Fibroblast of pulmonary artery (primary cell): Measurements from ENCODE around the gene CPNE5.
A peak's percentile ranks its signal among the peaks of the same experiment; 100 is the strongest.

Source experiments
- DNase-seq: peaks from one replicate; pipeline ENCODE4 v3.0.0-alpha.2; 2010; ENCODE audit warnings: low read depth
- H3K4me3 ChIP-seq: replicated peaks from 2 replicates; pipeline ENCODE4 v1.5.1; 2011; ENCODE audit warnings: low read depth, mild to moderate bottlenecking, control low read depth, low read length, moderate library complexity
- CTCF ChIP-seq: IDR thresholded peaks from 2 replicates; pipeline ENCODE4 v1.5.1; 2011; ENCODE audit warnings: mild to moderate bottlenecking, control low read depth, low read length, inconsistent platforms; ENCODE audit errors: missing control alignments

The CPNE5 gene

DNA sequence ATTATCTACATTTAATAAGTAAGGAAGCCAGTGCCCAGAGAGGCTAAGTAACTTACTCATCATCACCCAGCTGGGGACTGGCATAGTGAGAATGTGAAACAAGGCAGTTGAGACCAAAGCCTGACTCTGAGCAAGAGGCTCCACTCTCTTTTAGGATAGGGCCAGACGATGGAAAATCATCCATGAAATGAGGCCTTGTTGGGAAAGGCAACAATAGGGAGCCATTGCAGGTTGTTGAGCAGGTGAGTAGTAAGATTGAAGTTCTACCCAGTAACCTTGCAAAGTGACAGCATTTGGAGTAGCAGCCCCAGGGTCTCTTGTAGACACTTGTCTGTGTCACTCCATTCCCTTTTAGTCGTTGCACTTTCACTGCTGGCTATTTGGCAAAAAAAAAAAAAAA lies 2.5 kb upstream of the CPNE5 start:
- no peak for DNase-seq
- H3K4me3 ChIP-seq, result no peak overlapping the region
- no peak for TF ChIP-seq CTCF

GRCh38 chr6:36840432-36841403 lies 1.5 kb upstream of the CPNE5 start:
- TF ChIP-seq CTCF, result no peak
- peak overlapping the region; percentile 48 for H3K4me3 ChIP-seq
- DNase-seq, result no peak

GRCh38 chr6:36839749-36840431 lies 646 bp upstream of the CPNE5 start:
- peak overlapping the region; percentile 48 for H3K4me3 ChIP-seq
- DNase-seq, result no peak
- TF ChIP-seq CTCF, result no peak

DNA sequence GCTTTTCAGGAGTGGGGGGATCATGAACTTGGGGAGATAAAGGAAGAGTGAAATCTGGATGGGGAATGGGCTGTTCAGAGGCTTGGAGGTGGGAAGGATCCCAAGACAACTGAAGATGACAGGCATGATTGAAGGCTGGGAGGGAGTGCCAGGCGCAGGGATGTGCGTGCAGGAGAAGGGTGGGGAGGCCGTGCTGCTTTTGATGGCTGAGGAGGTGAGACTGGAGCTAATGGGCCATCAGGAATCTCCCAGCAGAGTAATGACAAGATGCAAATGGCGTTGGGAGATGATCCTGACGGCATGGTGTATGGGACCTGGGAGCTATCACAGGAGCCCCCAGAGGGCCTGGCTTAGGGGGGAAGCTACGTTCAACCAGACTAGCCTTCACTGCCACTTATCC lies 1.6 kb downstream of the CPNE5 start:
- no peak for DNase-seq
- no peak for TF ChIP-seq CTCF

GRCh38 chr6:36837022-36837339 lies 2.3 kb downstream of the CPNE5 start:
- TF ChIP-seq CTCF, result no peak
- H3K4me3 ChIP-seq, result no peak overlapping the region
- no peak for DNase-seq

More for the DNA sequence above, 1.6 kb downstream of the CPNE5 start:
- H3K4me3 ChIP-seq, result no peak overlapping the region

- TF ChIP-seq CTCF, result no peak
- H3K4me3 ChIP-seq, result no peak overlapping the region
- DNase-seq, result no peak
These were observed 2.9 kb downstream of the CPNE5 start for GRCh38 chr6:36836111-36837021.
